Islet precursor cell (in vitro differentiated cells): ENCODE results near the gene PIK3C2B.
"Not testable (repeated sequence)": the region's sequence is repeated elsewhere in the genome, so short reads cannot be mapped to it uniquely, and the experiment has no call there.

Experiments
- DNase-seq: peaks from one replicate; pipeline ENCODE4 v3.0.0-alpha.2; 2018

PIK3C2B gene, protein sequence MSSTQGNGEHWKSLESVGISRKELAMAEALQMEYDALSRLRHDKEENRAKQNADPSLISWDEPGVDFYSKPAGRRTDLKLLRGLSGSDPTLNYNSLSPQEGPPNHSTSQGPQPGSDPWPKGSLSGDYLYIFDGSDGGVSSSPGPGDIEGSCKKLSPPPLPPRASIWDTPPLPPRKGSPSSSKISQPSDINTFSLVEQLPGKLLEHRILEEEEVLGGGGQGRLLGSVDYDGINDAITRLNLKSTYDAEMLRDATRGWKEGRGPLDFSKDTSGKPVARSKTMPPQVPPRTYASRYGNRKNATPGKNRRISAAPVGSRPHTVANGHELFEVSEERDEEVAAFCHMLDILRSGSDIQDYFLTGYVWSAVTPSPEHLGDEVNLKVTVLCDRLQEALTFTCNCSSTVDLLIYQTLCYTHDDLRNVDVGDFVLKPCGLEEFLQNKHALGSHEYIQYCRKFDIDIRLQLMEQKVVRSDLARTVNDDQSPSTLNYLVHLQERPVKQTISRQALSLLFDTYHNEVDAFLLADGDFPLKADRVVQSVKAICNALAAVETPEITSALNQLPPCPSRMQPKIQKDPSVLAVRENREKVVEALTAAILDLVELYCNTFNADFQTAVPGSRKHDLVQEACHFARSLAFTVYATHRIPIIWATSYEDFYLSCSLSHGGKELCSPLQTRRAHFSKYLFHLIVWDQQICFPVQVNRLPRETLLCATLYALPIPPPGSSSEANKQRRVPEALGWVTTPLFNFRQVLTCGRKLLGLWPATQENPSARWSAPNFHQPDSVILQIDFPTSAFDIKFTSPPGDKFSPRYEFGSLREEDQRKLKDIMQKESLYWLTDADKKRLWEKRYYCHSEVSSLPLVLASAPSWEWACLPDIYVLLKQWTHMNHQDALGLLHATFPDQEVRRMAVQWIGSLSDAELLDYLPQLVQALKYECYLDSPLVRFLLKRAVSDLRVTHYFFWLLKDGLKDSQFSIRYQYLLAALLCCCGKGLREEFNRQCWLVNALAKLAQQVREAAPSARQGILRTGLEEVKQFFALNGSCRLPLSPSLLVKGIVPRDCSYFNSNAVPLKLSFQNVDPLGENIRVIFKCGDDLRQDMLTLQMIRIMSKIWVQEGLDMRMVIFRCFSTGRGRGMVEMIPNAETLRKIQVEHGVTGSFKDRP (N-terminal part only)

DNA sequence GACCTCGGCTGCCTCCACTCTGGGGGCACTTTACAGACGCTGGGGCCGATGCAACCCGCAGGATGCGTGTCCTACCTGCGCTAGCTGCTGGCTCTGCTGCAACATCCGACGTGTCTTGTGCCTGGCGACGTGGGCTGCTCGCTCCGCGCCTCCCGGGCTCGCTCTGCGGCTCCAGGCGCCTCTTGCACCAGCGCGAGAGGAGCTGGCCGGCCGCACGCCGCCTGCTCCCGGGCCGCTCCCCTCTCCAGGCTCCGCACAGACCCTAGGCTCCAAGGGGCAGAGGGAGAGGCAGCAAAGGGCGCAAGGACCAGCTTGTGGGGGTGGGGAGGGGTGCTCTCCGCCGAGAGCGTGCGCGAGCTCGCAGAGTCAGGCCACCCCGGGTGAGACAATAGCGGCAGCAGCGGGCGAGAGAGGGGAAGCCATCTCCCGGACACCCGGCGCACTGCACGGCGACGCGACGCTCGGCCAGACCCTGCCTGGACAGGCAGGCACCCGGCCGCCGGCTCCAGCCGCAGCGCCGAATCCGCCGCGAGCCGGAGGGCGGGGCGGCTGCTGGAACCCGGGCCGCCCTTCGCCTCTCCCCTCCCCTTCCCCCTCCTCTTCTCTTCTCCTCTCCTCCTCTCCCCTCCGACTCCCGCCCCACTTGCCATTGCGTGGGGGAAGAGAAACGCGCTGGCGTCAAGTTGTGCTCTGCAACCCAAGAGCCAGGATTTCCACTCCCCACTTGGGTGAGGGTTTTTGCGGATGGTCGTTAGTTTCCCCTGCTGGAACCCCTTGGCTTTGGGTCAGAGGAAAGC is at the start of gene PIK3C2B:
PIK3C2B (minus strand) TSS at position 525 of the 797 bp plus-strand sequence. CDS start 25,003 bp downstream, outside the sequence.
- peak; percentile 95 for DNase-seq

DNA sequence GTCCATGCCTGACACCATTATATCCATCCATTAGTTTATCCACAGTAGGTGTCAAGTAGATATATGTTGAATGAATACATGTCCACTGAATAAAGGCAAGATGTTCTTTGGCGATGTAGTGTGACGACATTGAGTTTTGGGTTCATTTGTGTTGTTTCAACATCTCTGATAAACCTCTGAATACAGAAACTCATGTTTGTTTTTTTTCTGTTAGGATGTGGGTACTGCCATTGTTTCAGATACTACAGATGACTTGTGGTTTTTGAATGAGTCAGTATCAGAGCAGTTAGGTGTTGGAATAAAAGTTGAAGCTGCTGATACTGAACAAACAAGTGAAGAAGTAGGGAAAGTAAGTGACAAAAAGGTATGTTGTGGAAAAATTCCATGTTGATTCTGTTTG is 49.7 kb upstream of the PIK3C2B start:
- no peak for DNase-seq

DNA sequence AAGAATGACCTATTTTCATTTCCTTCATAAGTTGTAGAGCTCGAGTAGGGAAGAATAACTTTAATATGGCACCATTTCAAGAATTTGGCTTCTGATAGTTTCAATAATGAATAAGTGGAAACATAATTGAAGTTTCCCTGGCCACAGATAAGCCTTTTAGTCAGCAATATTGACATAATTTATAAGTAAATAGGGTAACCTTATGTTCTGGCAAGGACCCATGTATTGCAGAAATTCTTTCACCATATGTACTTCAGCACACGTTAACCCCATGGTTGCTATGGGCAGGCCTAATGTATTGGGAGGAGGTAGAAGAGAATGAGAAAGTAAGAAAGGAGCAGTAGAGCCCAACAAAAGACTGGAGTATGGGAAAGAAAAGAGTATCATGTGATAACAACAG is 47.0 kb upstream of the PIK3C2B start:
- no peak for DNase-seq

DNA sequence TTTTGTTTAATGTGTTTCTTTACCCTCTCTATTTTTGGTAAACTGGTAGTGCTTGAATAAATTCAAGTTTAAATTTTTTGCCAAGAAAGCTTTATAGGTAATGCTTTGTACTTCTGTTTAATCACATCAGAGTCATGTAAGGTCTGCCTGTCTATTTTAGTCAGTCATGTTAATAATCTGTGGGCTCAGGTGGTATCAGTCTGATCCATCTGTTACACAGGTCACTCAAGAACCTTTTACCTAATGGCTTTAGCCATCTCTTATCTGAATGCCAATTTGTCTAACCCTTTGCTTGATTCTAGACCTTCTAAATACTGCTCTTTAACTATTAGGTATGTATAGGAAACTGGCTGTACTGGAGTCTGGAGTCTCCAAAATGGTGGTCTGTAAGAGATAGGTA is 38.2 kb upstream of the PIK3C2B start:
- DNase-seq, result no peak

DNA sequence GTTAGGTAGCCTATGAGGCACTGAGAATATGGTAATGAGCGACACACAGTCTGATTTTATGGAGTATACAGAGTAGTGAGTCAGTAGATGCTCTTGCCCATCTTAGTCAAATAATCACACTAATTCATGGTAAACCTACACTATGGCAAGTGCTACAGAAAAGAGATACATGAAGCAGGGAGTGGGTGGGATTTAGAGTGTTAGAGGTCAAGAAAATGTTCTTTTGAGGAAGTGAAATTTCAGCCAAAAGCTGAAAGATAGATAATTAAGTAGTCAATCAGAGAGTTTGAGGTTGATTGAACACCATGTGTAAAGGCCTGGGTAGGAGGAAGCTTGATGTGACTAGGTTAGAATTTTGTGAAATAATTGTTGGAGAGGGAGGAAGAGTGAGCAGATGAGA is 36.3 kb upstream of the PIK3C2B start:
- no peak for DNase-seq

DNA sequence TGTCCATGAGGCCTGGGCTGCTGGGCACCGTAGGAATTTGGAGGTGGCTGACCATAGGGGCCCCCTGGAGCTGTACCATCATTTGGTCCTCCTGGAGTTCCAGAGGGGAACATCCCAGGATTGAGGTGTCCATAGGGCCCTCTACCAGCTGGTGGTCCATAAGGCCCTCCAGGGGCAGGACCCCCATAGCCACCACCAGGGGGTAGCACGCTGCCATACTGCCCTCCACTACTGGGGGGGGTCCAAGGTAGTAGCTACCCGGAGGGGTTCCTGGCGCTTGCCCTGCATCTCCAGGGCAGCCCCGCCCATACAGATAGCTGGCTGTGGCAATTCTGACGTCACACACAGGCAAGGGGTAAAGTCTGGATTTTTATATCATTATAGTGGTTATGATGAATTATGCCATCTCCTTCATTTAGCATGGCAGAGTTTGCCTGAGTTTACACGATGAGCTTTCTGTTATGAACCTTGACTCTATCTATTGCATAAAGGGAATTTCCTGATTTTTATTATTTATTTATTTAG is 34.8 kb upstream of the PIK3C2B start:
- no peak for DNase-seq

DNA sequence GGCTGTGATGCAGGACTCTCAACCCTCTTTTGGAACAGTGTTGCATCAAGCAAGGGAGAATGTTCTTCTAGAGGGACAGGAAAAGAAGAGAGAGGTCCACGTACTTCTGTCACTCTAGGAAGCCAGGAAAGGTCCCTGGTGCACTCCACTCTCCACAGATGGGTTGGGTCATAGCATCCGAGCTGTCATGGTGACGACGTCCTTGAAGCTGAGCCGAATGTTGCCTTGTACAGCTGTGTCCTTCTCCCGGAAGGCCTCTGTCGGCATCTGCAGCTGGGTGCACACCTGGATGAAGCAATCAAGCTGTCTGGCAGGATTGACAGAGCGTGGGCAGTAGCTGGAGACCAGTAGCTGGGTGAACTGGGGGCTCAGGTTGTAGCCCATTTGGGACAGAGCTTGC is 34.1 kb upstream of the PIK3C2B start:
- no peak for DNase-seq

DNA sequence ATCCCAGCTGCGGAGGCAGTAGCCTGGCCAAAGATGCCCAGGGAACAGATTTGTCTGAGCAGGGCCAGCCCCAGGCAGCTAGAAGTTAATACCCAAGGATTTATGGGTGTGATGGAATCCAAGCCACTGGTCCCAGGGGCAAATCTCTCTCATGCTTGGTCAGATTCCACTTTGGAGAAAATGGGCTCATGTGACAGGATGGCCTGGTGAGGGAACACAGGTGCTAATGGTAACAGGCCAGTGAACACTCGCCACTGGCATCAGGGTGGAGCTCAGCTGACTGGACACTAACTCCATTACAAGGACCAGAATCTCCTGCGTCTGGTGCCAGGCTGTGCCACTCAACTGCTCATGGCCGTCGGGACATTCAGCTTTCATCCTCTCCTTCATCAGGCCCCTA is 33.6 kb upstream of the PIK3C2B start:
- DNase-seq, result no peak

DNA sequence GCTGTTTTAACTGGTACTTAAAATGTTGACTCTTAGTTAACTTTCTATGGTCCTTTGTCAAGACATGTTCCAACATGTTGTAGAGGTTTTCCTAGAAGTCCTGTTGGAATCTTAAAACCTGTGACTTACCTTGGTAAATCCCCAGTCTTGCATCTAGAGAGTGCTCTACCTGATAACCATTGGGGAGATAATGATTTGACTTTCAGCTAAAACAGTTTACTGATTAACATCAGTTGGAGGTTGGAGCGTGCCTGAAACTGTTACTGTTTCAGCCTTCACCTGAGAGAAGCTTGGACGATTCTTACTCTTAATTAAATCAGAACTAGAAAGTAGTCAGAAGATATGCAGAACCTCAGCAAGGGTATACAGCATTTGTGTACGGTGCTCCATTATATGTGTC is 30.4 kb upstream of the PIK3C2B start:
- no peak for DNase-seq

DNA sequence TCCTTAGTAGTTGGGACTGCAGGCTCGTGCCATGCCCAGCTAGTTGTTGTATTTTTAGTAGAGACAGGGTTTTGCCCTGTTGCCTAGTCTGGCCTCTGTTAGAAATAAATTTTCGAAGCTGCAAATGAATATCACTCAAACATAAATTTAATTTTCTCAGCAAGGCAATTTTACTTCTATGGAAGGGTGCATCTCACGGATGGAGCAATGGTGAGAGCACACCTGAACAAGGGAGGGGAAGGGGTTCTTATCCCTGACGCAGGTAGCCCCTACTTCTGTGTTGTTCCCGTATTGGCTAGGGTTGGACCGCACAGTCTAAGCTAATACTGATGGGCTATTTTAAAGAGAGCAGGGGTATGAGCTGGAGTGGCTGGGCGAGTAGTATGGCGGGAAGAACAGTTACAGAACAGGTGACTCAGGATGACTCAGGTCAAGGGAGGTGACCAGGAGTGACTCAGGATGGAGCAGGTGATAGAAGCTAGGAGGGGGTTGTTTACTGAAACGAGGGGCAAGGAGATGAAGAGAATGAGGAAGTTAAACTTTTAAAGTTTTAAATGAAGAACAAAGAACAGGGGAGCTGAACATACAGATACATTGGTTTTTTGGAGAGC is 29.1 kb upstream of the PIK3C2B start:
- peak; percentile 84 for DNase-seq

DNA sequence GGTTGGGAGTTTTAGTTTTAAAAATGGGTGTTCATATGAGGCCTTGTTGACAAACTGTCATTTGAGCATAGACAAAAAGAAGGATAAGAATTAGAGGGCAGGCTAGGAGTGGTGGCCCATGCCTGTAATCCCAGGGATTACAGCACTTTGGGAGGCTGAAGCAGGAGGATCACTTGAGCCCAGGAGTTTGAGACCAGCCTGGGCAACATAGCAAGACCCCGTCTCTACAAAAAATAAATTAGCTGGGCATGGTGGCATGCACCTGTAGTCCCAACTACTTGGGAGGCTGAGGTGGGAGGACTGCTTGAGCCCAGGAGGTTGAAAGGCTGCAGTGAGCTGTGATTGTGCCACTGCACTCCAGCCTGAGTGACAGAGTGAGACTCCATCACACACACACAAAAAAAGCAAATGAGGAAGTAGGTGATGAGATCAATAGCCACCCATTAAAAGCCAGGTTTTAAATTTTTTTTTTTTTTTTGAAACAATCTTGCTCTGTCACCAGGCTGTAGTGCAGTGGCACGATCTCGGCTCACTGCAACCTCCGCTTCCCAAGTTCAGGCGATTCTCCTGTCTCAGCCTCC is 27.4 kb upstream of the PIK3C2B start:
- DNase-seq, result not testable (repeated sequence)

DNA sequence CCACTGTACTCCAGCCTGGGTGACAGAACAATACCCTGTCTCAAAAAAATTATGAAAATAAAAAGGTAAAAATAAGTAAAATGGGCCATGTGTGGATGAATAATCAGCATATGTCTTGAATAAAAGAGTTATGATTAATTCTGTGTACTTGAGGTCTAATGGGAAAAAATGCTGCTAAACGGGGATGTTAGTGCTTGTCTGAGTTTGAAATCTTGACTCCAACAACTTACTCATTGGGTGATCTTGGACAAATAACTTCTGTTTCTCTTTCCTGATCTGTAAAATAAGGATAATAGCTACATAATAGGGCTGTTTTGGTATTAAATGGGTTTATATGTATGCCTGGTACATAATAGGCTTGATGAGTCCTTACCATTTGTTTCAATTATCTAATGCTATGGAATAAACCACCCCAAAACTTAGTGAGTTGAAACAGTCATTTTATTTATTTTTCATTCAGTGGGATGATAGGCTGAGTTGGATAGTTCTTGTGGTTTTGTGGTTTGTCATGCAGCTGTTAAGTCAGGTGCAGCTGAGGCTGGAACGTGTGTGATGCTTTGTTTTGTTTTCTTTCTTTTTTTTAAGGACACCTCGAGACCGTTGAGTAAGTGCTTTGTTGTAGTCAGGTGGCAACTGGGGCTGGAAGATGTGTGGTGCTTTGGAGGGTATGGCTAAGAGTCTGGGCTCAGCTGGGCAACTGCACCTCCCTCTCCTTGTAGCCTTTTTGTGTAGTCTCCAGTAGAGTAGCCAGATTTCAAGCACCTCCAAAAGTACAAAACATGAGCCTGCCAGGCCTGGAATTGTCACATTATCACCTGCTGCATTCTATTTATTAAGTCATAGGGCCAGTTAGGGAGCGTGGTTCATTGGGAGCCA is 26.5 kb upstream of the PIK3C2B start:
- no peak for DNase-seq

DNA sequence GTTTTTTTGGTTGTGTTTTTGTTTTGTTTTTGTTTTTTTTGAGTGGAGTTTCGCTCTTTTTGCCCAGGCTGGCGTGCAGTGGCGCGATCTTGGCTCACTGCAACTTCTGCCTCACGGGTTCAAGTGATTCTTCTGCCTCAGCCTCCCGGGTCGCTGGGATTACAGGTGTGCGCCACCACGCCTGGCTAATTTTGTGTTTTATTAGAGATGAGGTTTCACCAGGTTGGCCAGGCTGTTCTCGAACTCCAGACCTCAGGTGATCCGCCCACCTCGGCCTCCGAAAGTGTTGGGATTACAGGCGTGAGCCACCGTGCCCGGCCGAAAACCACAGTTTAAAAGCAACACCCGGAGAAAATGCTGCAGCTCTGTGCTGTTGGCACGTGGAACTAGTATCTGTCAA is 22.8 kb upstream of the PIK3C2B start:
- DNase-seq, result not testable (repeated sequence)

DNA sequence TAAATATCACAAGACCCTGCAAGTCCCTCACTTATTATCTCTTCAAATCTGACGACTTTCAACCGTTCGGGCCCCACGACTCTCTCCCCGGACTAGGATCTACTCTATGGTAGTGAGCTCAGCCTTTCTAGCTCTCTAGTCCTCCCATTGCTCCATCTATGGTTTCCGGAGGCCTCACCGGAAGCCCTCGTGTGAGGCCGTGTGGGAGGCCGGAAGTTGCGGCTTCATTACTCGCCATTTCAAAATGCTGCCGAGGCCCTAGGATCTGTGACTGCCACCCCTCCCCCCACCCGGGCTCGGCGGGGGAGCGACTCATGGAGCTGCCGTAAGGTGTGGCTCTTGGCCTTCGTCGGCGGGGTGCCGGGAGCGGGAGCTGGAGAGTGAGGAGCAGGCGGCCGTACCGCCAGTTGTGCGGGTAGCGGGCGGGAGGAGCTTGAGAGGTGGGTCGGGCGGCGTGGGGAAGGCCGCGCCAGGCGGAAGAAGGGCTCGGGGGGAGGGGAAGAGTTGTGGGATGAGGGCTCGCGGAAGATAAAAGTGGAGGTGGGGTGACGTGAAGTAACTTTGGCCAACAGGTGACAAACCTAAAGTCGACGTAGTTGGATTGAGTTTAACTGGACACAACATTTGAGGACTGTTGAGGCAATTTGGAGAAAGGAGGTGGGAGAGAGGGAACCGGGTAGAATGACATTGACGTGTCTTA is 21.7 kb upstream of the PIK3C2B start, which contains the start of gene MDM4:
MDM4 (plus strand) TSS at position 227 of the 700 bp plus-strand sequence. CDS start 9,113 bp downstream, outside the sequence.
- DNase-seq, result peak; percentile 97

DNA sequence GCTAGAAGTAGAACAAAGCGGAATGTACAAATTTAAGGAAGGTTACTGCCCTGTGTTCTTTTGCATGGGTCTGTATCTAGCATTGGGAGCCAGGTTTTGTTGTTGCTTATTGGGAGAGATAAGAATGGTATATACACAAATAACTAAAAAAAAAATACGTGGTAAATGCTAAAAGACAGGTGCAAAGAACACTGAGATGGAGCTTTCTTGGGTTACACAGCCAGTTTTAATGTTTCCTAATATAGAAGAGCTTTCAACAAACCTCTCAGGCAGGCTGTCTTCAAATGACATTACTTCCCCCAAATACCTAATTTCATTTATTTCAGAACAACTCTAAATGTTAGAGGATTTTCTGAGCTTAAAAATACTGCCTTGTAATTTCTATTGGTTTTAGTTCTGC is 20.2 kb upstream of the PIK3C2B start:
- DNase-seq, result no peak

DNA sequence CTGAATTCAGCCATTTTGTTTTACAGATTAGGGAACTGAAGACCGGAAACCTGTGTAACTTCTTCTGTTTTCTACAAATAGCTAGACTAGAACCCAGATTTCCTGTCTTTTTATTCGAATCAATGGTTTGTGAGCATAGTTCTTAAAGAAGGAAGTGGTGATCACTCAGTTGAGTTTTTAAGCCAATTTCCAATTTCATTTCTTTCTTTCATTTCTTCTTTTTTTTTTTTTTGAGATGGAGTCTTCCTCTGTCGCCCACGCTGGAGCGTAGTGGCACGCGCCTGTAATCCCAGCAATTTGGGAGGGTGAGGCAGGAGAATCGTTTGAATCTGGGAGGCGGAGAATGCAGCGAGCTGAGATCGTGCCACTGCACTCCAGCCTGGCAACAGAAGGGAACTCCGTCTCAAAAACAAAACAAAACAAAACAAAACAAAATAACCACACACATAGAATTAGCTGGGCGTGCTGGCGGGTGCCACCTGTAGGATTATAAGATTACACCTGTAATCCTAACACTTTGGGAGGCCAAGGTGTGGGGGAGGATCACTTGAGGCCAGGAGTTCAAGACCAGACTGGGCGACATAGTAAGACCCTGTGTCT is 18.6 kb upstream of the PIK3C2B start:
- DNase-seq, result no peak

DNA sequence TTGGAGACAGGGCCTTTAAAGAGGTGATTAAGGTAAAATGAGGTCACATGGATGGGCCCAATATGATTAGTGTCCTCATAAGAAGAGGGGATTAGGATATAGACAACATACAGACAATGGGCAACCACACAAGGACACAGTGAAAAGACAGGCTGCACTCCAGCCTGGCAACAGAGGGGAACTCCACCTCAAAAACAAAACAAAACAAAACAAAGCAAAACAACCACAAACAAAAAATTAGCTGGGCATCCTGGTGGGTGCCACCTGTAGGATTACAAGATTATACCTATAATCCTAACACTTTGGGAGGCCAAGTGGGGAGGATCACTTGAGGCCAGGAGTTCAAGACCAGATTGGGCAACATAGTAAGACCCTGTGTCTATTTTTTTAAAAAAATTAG is 16.8 kb upstream of the PIK3C2B start:
- DNase-seq, result no peak

DNA sequence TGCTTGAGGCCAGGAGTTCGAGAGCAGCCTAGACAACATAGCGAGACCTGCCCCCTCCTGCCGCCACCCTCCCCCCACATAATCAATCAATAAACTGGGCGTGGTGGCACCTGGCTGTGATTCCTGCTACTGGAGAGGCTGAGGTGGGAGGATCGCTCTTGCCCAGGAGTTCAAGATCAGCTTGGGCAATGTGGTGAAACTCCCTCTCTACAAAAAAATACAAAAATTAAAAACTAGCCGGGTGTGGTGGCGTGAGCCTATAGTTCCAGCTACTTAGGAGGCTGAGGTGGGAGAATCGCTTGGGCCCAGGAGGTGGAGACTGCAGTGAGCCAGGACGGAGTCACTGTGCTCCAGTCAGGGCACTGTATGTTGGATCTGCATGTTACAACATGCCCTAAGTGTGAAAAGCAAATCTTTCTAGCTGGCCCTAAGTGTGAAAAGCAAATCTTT is 14.6 kb upstream of the PIK3C2B start:
- no peak for DNase-seq
